HG03342 (cell line): Measurements from ENCODE around the gene TMUB2.
"Not testable (repeated sequence)": the region's sequence is repeated elsewhere in the genome, so short reads cannot be mapped to it uniquely, and the experiment has no call there.

Source experiments
- ATAC-seq: cut with Tn5 transposase; IDR thresholded peaks from one replicate; pipeline ENCODE4 v1.9.1; 2021; ENCODE audit warnings: mild to moderate bottlenecking, moderate library complexity; ENCODE audit not compliant: unreplicated experiment

Gene TMUB2

GRCh38 chr17:44218344-44219107 is 31.8 kb downstream of the TMUB2 start:
- peak; percentile 21 for ATAC-seq

GRCh38 chr17:44219108-44219615 is 32.4 kb downstream of the TMUB2 start:
- peak; percentile 33 for ATAC-seq

GRCh38 chr17:44219616-44220212 is 32.9 kb downstream of the TMUB2 start, which contains the start of gene UBTF:
Gene UBTF, minus strand, starts transcription at chr17:44219675. Its CDS starts 1,446 bp downstream, at chr17:44218229.
- ATAC-seq, result peak; percentile 15

DNA sequence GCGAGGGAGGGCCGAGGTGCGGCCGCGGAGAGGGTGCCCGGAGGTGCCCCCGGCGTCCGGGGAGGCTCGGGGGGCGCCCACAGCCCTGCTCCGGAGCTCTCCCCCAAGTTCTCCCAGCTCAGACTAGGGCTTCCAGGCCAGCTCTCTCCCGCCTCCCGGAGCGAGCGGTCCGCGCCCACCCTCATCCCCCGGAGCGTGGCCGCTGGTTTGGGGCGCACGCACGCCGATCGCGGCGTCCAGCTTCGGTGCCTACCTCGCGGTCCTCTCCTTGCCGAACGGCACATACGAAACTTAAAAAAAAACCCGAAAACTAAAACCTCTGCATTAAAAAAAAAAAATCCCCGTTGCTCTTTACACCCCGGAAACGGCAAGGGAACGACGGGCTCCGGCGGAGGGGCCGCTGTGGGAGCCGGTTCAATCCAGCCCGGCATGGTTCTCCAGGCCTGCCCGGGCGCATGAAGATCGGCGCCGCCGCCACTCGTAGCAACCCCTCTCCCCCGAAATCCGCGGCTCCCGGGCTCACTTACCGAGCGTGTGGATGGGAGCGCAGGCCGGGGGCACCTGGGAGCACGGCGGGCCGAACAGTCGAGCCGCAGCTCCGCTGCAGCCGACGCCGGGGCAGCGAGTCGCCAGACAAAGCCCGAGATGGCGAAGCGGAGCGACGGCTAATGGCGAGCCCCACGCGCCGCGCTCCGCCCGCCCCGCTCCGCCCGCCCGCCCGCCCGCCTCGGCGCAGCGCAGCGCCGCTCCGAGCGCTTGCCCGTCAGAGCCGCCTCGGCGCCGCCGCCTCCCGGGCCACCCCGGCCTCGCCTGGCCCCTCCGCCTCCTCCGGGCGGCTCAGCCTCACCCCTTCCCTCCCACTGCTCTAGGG is 33.7 kb downstream of the TMUB2 start:
- ATAC-seq, result no peak

- ATAC-seq, result no peak
Measured at GRCh38 chr17:44221084-44221861, 34.5 kb downstream of the TMUB2 start.

GRCh38 chr17:44221862-44222111 is 35.0 kb downstream of the TMUB2 start:
- no peak for ATAC-seq

DNA sequence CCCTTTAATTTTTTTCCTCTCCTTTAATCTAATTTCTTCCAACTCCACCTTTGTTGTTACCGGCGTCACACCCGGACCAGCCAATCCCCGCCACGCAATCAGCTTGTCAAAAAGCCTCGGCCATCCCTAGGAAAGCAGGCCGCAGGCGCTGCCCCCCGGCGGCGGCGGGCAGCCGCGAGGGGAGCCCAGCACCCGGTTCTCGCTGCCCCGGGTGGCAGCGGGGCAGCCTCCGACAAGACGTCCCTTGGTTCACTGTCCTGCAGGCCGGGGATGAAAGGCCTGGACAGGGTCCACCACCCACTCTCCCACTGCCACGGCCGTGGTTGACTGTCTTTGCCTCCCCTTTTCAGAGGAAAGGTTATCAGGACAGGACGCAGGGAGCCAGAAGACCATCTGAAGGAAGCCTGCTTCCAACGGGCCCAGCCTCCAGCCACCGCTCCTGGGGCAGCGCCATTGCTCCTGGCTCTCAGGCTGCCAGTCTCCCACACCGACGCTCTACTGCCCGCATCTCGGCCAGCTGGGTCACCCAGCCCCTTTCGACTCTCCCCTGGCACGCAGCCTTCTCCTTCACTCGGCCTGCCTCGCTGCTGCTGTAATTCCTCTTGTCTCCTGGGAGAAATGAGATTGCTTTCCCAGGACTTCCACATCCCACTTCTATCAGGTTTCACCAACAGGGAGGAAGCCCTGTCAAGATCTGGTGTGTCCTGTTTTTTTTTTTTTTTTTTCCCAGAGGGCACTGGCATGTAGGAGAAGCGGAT is 35.5 kb downstream of the TMUB2 start:
- no peak for ATAC-seq

- ATAC-seq, result no peak
Measured at GRCh38 chr17:44223541-44224071, 36.8 kb downstream of the TMUB2 start.

DNA sequence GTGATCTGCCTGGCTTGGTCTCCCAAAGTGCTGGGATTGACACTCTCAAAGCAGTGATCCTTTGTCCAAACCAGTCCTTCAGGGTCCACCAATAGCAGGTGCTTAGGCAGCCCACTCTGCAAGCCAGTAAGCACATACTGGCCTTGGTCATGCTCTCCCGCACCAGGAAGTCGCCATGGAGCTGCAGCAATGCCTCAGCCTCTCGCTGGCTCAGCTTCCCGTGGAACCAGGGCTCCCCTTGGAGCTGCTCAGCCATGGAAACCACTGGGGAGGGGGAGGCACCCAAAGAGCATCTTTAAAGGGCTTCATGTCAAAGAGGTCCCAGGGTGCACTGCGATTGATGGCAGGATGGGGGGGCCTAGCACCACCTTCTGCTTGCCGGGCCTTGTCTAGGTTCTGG is 42.3 kb downstream of the TMUB2 start:
- no peak for ATAC-seq

DNA sequence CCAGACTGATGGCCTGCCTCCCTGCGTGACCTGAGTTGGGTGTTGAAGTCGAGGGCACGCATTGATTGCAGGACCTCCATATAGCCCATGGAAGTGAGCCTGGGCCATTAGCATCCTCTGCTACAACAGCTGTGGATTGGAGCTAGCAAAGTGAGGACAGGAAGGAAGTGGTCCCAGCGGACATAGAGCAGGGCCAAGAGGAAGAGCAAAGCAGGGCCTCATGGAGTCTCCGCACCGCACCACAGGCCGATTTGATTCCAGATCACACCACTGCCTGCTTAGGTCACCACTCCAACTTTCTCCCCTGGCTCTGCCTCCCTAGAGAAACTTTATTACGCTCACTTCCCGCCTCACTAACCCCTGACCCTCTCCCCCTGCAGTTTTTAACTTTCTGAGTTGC is 43.4 kb downstream of the TMUB2 start:
- no peak for ATAC-seq

GRCh38 chr17:44232061-44232460 is 45.3 kb downstream of the TMUB2 start:
- ATAC-seq, result no peak

- no peak for ATAC-seq
Measured at GRCh38 chr17:44233582-44233981, 46.8 kb downstream of the TMUB2 start.

GRCh38 chr17:44235583-44235936 is 48.8 kb downstream of the TMUB2 start:
- ATAC-seq, result no peak

GRCh38 chr17:44236444-44236991 is 49.7 kb downstream of the TMUB2 start:
- ATAC-seq, result no peak

GRCh38 chr17:44237886-44238285 is 51.1 kb downstream of the TMUB2 start:
- not testable (repeated sequence) for ATAC-seq

GRCh38 chr17:44241106-44241624 is 54.4 kb downstream of the TMUB2 start:
- no peak for ATAC-seq
